BLaER1 treated with 17β-estradiol and CSF1 and Interleukin-3, amounts not matched to agents 10 nM and 100 nM (cell line): ENCODE measurements around the gene SPECC1L.
"Not testable (repeated sequence)": the region's sequence is repeated elsewhere in the genome, so short reads cannot be mapped to it uniquely, and the experiment has no call there.

Experiments
- H3K27ac ChIP-seq, 11 experiments: shearing (Covaris generic); formaldehyde crosslinking; 2 replicates each; pipeline ENCODE4 v1.8.1; 2022
- H3K27me3 ChIP-seq, 11 experiments: shearing (Covaris generic); formaldehyde crosslinking; 2 replicates each; pipeline ENCODE4 v1.8.1; 2022
- H3K36me3 ChIP-seq, 11 experiments: shearing (Covaris generic); formaldehyde crosslinking; 2 replicates each; pipeline ENCODE4 v1.8.1; 2022
- H3K4me1 ChIP-seq, 10 experiments: shearing (Covaris generic); formaldehyde crosslinking; 2 replicates each; pipeline ENCODE4 v1.8.1; 2022
- H3K4me2 ChIP-seq, 11 experiments: shearing (Covaris generic); formaldehyde crosslinking; 2 replicates each; pipeline ENCODE4 v1.8.1; 2022
- H3K4me3 ChIP-seq, 10 experiments: shearing (Covaris generic); formaldehyde crosslinking; 2 replicates each; pipeline ENCODE4 v1.8.1; 2022
- H3K9ac ChIP-seq, 11 experiments: shearing (Covaris generic); formaldehyde crosslinking; 2 replicates each; pipeline ENCODE4 v1.8.1; 2022
- H3K9me3 ChIP-seq, 11 experiments: shearing (Covaris generic); formaldehyde crosslinking; replicated peaks in 1 of 11; 2 replicates each; pipeline ENCODE4 v1.8.1; 2022
- H4K20me1 ChIP-seq, 11 experiments: shearing (Covaris generic); formaldehyde crosslinking; 2 replicates each; pipeline ENCODE4 v1.8.1; 2022
- Cebpa-rat ChIP-seq, 11 experiments: shearing (Covaris generic); IDR thresholded peaks; 2 replicates each; pipeline ENCODE4 v1.8.1; 2022

SPECC1L gene

GRCh38 chr22:24282401-24282800, 11.8 kb downstream of the SPECC1L start:
- Histone ChIP-seq H3K27ac (no peak overlapping the region), H3K4me1 (peaks cover 35 to 48% (median 41%) of the 10 kb centered on the region in 10 experiments), H3K27me3 (no peaks in the 10 kb centered on the region), H3K4me2 (no peak overlapping the region), H3K9me3 (no peaks in the 10 kb centered on the region), H3K36me3 (peaks cover 0 to 21% (median 10%) of the 10 kb centered on the region in 11 experiments; a peak in 8 of 22 replicates), H4K20me1 (peaks cover 43 to 90% (median 69%) of the 10 kb centered on the region in 11 experiments; a peak in 21 of 22 replicates), H3K4me3 (no peak overlapping the region), H3K9ac (no peak overlapping the region)
- no peak for TF ChIP-seq Cebpa-rat (IDR thresholded peaks at IDR 0.05)

DNA sequence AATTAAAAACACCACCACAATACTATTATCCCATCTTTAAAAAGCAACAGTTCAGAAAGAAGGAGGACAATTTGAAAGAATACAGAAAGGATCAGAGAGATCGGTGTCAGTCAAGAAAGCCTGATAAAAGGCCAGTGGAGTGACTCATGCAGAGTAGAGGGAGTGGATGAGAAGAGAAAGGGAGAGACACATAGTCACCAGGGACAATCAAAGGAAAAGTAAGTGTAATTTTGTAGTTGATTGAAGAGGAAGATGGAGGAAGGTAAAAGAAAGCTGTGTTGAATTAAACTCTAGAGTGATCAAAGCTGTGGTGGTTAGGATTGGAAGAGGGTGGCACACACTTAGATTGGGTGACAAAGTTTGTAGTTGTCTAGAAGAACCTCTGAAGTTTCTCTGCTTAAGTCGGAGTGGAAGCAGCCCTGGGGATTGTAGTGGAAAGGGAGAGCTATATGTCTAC, 14.1 kb downstream of the SPECC1L start:
- H3K27ac ChIP-seq = peak overlapping the region in 8 of 11 experiments; percentile 8 to 54 (median 38); a peak in 12 of 22 replicates
- H3K4me2 ChIP-seq = peak overlapping the region; percentile 54 to 81 (median 69)
- peaks cover 53 to 95% (median 78%) of the 10 kb centered on the region in 11 experiments; a peak in 21 of 22 replicates for H4K20me1 ChIP-seq
- peaks cover 38 to 64% (median 53%) of the 10 kb centered on the region in 10 experiments for H3K4me1 ChIP-seq
- no peak for TF ChIP-seq Cebpa-rat (IDR thresholded peaks at IDR 0.05)
- peaks cover 0 to 18% (median 9%) of the 10 kb centered on the region in 11 experiments; a peak in 7 of 22 replicates for H3K36me3 ChIP-seq
- H3K9ac ChIP-seq = peak overlapping the region in 4 of 11 experiments; percentile 19 to 50 (median 28); a peak in 7 of 22 replicates
- no peaks in the 10 kb centered on the region for H3K27me3 ChIP-seq
- no peaks in the 10 kb centered on the region for H3K9me3 ChIP-seq
- 0 out of 20 replicates have a peak overlapping the region, but pooled peaks of 1 of the 10 experiments have one; percentile 21 for H3K4me3 ChIP-seq

DNA sequence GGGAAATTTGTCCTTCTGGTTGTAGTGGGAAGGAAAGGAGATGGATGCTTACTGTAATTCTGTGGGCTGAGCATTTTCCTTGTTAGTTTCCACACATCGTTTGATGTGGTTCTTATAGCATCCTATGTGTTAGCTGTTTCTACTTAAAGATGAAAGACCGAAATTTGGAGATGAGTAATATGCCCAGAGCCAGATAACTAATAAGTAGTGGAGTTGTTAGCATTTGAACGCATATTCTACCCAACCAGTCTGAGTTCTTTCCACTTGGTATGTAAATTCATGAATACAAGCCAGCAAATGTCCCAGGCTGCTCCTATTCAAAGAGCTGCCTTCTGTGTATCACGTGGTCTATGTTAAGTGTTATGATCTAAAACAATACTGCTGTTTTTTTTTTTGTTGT, 14.6 kb downstream of the SPECC1L start:
- Histone ChIP-seq H3K9me3 (no peaks in the 10 kb centered on the region), H3K36me3 (peaks cover 0 to 18% (median 8%) of the 10 kb centered on the region in 11 experiments; a peak in 8 of 22 replicates), H4K20me1 (peaks cover 58 to 98% (median 82%) of the 10 kb centered on the region in 11 experiments; a peak in 21 of 22 replicates), H3K9ac (peak overlapping the region in 6 of 11 experiments; percentile 8 to 50 (median 26); a peak in 10 of 22 replicates), H3K27me3 (no peaks in the 10 kb centered on the region), H3K4me2 (peak overlapping the region; percentile 54 to 81 (median 69)), H3K4me3 (peak overlapping the region in 2 of 10 experiments; percentile 21 to 26; a peak in 1 of 20 replicates), H3K4me1 (peaks cover 40 to 68% (median 58%) of the 10 kb centered on the region in 10 experiments), H3K27ac (peak overlapping the region in 7 of 11 experiments; percentile 8 to 54 (median 43); a peak in 12 of 22 replicates)
- TF ChIP-seq Cebpa-rat (IDR thresholded peaks at IDR 0.05) = no peak

DNA sequence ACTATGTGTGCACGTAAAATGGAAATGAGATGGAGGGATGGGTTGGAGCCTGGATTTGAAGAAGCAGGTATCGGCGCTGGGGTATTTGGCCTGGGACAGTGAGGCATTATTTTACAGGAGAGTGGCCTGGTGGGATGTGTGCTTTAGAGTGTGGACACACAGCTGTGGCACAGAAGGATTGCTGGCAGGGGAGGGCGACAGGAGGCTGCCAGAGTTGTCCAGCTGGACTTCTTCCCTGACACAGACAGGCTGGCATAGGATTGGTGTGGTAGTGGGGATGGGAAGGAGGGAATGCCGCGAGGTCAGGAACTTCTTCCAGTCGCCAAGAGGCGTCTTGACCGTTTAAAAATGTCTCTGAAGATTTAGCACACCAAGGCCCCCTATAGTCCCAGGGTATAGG, 16.6 kb downstream of the SPECC1L start:
- Histone ChIP-seq H3K36me3 (peaks cover 0 to 11% (median 4%) of the 10 kb centered on the region in 11 experiments; a peak in 7 of 22 replicates), H3K4me1 (peaks cover 37 to 68% (median 55%) of the 10 kb centered on the region in 10 experiments), H4K20me1 (peaks cover 65 to 100% (median 87%) of the 10 kb centered on the region in 11 experiments; a peak in 21 of 22 replicates)
- not testable (repeated sequence) for H3K9me3 ChIP-seq, H3K9ac ChIP-seq, H3K27ac ChIP-seq, H3K4me3 ChIP-seq, H3K27me3 ChIP-seq, H3K4me2 ChIP-seq

DNA sequence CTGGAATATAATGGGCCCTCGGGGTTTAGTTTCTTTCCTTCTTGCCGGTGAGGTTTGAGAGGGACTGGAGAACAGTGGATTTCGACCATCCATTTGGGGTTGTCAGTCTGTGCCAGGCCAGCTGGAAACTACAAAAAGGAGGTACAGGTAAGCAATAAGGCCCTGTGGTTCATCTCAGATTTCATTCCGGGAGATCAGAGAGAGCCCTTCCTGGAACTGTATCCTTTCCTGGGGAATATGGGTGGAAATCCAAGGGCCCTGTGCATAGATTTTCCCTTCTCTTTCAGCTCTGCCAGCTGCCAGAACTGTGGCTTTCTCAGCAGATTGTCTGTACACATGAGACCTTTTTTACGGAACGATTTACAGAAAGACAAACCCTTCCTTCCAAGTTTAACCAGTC, 17.2 kb downstream of the SPECC1L start:
- not testable (repeated sequence) for H3K4me3 ChIP-seq, H3K9ac ChIP-seq, H3K9me3 ChIP-seq, H3K27me3 ChIP-seq, H3K4me2 ChIP-seq, H3K27ac ChIP-seq
- peaks cover 63 to 98% (median 87%) of the 10 kb centered on the region in 11 experiments; a peak in 21 of 22 replicates for H4K20me1 ChIP-seq
- peaks cover 0 to 11% (median 4%) of the 10 kb centered on the region in 11 experiments; a peak in 7 of 22 replicates for H3K36me3 ChIP-seq
- H3K4me1 ChIP-seq = peaks cover 37 to 68% (median 55%) of the 10 kb centered on the region in 10 experiments

DNA sequence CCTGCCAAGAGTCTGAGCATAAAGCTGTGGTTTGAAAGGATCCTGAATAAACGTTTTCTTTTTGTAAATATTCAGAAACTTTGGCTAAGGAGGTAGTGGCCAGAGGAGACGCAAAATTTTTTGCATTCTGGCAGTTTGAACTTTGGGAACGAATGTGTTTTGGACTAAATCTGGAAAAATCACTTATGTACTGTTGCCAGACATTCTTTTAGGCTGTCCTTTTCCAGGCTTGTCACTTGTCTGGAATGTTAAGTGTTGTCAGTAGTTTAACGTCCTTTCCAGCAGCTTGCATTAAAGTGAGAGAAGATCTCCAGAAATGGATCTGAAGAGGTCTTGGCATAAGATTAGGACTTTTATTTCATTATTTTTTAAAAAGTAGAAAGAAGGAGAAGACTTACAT, 18.5 kb downstream of the SPECC1L start:
- peaks cover 37 to 60% (median 52%) of the 10 kb centered on the region in 10 experiments for H3K4me1 ChIP-seq
- no peaks in the 10 kb centered on the region for H3K9me3 ChIP-seq
- peaks cover 0 to 11% (median 4%) of the 10 kb centered on the region in 11 experiments; a peak in 7 of 22 replicates for H3K36me3 ChIP-seq
- no peak overlapping the region for H3K4me3 ChIP-seq
- H3K4me2 ChIP-seq = peak overlapping the region in 6 of 11 experiments; percentile 11 to 49 (median 47); a peak in 5 of 22 replicates
- TF ChIP-seq Cebpa-rat (IDR thresholded peaks at IDR 0.05) = no peak
- H3K9ac ChIP-seq = no peak overlapping the region
- H3K27ac ChIP-seq = no peak overlapping the region
- peaks cover 58 to 91% (median 77%) of the 10 kb centered on the region in 11 experiments; a peak in 21 of 22 replicates for H4K20me1 ChIP-seq
- no peaks in the 10 kb centered on the region for H3K27me3 ChIP-seq

DNA sequence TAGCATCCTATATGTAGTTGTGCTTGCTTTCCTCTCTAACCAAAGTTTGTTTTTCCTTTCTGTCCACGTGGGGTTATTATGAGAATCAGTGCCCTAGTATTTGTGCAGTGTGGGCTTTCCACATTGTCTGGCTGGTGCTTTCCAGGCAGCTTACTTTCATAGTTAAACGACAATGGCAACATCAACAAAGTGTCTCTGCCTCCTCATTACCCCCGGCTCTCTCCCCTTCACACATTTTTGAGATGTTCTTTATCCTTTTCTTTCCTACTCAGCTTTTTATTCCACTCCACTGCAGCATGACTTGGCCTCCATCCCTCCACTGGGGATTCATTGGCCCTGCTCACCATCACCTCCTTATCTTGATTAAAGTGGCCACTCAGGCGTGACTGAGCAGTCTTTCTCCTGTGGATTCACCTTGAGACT, 19.1 kb downstream of the SPECC1L start:
- Histone ChIP-seq H3K4me2 (peak overlapping the region in 7 of 11 experiments; percentile 11 to 49 (median 46); a peak in 12 of 22 replicates), H4K20me1 (peaks cover 53 to 88% (median 72%) of the 10 kb centered on the region in 11 experiments; a peak in 21 of 22 replicates), H3K4me1 (peaks cover 32 to 54% (median 46%) of the 10 kb centered on the region in 10 experiments), H3K36me3 (peaks cover 0 to 11% (median 4%) of the 10 kb centered on the region in 11 experiments; a peak in 7 of 22 replicates), H3K4me3 (no peak overlapping the region), H3K9me3 (no peaks in the 10 kb centered on the region), H3K9ac (no peak overlapping the region), H3K27me3 (no peaks in the 10 kb centered on the region), H3K27ac (no peak overlapping the region)
- no peak for TF ChIP-seq Cebpa-rat (IDR thresholded peaks at IDR 0.05)

DNA sequence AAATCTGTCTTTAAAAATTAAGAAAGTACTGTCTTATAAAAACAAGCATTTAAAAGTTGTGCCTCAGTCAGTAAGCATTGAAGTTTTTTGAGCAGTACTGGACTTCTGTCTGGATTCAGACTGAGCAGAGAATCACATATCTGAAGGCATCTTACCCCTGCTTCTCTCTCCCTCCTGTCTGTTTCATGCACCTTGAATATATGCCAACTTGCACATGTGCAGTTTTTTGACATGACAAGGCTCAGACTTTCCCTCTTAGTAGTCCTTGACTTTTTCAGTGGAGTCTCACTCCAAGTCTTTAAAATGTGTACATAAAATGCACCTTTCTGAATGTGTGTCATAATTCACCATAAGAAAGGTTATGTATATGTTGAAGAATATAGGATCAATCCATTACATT, 19.8 kb downstream of the SPECC1L start:
- TF ChIP-seq Cebpa-rat (IDR thresholded peaks at IDR 0.05) = no peak
- Histone ChIP-seq H4K20me1 (peaks cover 46 to 81% (median 65%) of the 10 kb centered on the region in 11 experiments; a peak in 21 of 22 replicates), H3K4me3 (no peak overlapping the region), H3K27me3 (no peaks in the 10 kb centered on the region), H3K4me2 (peak overlapping the region in 1 of 11 experiments; percentile 49; a peak in 3 of 22 replicates), H3K9me3 (no peaks in the 10 kb centered on the region), H3K27ac (no peak overlapping the region), H3K4me1 (peaks cover 25 to 47% (median 39%) of the 10 kb centered on the region in 10 experiments), H3K9ac (no peak overlapping the region), H3K36me3 (peaks cover 0 to 11% (median 4%) of the 10 kb centered on the region in 11 experiments; a peak in 7 of 22 replicates)

DNA sequence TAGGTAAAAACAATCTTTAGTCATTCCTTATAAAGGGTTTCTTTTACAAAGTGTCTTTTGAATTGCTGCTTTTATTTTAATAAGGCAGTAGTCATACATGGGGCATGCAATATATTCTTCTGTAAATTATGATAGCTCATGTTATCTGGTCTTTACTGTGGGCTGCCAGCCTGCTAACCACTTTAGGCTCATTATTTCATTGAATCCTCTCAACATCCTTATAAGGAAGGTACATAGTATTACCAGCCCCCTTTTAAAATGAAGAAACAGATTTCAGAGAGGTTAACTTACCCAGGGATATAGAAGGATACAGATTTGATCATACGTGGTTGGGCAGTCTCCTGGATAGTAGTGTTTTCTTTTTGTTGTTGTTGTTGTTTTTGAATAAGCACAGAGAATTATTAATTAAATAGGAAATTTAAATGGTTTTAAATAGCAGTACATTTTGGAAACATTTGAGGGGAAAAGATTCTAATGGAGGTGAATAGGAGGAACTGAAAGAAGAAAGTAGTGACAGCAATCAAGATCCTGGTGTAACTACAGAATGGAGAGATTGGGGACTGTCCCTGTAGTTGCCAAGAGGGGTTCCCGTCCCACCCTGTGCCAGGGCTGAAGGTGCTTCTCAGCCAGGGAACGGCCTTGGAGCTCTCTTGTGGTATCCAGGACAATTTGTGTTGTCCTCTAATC, 21.0 kb downstream of the SPECC1L start:
- no peak for TF ChIP-seq Cebpa-rat (IDR thresholded peaks at IDR 0.05)
- Histone ChIP-seq H3K4me3 (no peak overlapping the region), H3K9me3 (no peaks in the 10 kb centered on the region), H3K27ac (no peak overlapping the region; a peak in 1 of 22 replicates), H4K20me1 (peaks cover 38 to 79% (median 60%) of the 10 kb centered on the region in 11 experiments; a peak in 21 of 22 replicates), H3K9ac (no peak overlapping the region), H3K4me1 (peaks cover 18 to 39% (median 28%) of the 10 kb centered on the region in 10 experiments), H3K36me3 (peaks cover 0 to 9% (median 3%) of the 10 kb centered on the region in 11 experiments; a peak in 7 of 22 replicates), H3K4me2 (peak overlapping the region in 3 of 11 experiments; percentile 23 to 30 (median 26); a peak in 4 of 22 replicates), H3K27me3 (no peaks in the 10 kb centered on the region)

- peaks cover 14 to 35% (median 27%) of the 10 kb centered on the region in 10 experiments for H3K4me1 ChIP-seq
- H4K20me1 ChIP-seq = peaks cover 38 to 73% (median 54%) of the 10 kb centered on the region in 11 experiments; a peak in 21 of 22 replicates
- H3K27me3 ChIP-seq, H3K27ac ChIP-seq, H3K4me3 ChIP-seq, H3K9me3 ChIP-seq, H3K9ac ChIP-seq, H3K36me3 ChIP-seq: not testable (repeated sequence)
- peak overlapping the region in 3 of 11 experiments; percentile 23 to 30 (median 26); a peak in 4 of 22 replicates for H3K4me2 ChIP-seq
Observed at GRCh38 chr22:24292202-24292830, 21.7 kb downstream of the SPECC1L start.

DNA sequence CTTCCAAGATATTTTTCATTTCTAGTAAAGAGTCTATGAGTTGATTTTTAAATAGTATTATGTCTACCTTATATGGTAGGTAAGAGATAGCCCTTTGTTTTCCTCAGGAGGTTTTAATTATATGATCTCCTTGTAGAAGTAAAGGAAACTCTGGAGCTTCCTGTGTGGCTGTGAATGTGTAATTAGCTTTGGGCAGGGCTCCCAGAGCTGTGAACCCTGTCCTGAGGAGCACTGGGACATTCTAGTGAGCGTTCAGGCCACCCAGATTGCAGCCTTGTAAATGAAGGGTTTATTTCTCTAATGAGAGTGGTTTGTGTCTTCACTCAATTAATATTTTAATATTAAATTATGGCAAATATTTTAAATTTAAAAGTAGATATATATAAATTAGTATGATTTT, 24.3 kb downstream of the SPECC1L start:
- H3K27ac ChIP-seq, H3K9ac ChIP-seq, H3K9me3 ChIP-seq, H3K27me3 ChIP-seq, H3K4me3 ChIP-seq: not testable (repeated sequence)
- H3K36me3 ChIP-seq = peaks cover 0 to 15% (median 4%) of the 10 kb centered on the region in 11 experiments; a peak in 6 of 22 replicates
- peak overlapping the region in 1 of 11 experiments; percentile 18; a peak in 1 of 22 replicates for H3K4me2 ChIP-seq
- H3K4me1 ChIP-seq = peaks cover 8 to 39% (median 21%) of the 10 kb centered on the region in 10 experiments
- peaks cover 22 to 65% (median 48%) of the 10 kb centered on the region in 11 experiments; a peak in 21 of 22 replicates for H4K20me1 ChIP-seq
